ENCODE data around the gene IMMP2L. TPM values are rescaled to one million over a fixed set of nuclear protein-coding genes. Genes with fewer than 3 reads are reported as not detected.

The IMMP2L gene
- total and polyA plus RNA-seq, 2 donors (not counting 3 experiments of a cell fraction or from before 2014, with no cell fraction given) = 9.9 to 11.8 TPM

- DNase-seq (ENCODE audit: low read depth, low spot score) (no peak), FAIRE-seq (no peak)
- TF ChIP-seq POLR2AphosphoS5 (IDR thresholded peaks at IDR 0.05; ENCODE audit: insufficient read depth, low read depth, low read length) (no peak), POLR2A (IDR thresholded peaks at IDR 0.05; ENCODE audit: low read depth, low read length) (no peak), GATA2 (IDR thresholded peaks at IDR 0.05; ENCODE audit: insufficient read depth, insufficient read length, low read depth, low read length) (no peak), EZH2 (IDR thresholded peaks at IDR 0.05; ENCODE audit: borderline replicate concordance, low read depth, low read length, severe bottlenecking) (no peak), FOS (IDR thresholded peaks at IDR 0.05; ENCODE audit: borderline replicate concordance, insufficient read depth, low read length) (no peak), CTCF (IDR thresholded peaks at IDR 0.05; ENCODE audit: extremely low read depth in 1 of 2, insufficient read depth in 1 of 2, low read depth in 1 of 2, low read length in 2 of 2) (no peak), JUN (IDR thresholded peaks at IDR 0.05; ENCODE audit: borderline replicate concordance, insufficient read depth, insufficient read length, low read depth) (no peak), MYC (IDR thresholded peaks at IDR 0.05; ENCODE audit: low read depth, low read length) (no peak), MAX (IDR thresholded peaks at IDR 0.05; ENCODE audit: insufficient read depth, insufficient read length) (no peak)
- H3K9ac ChIP-seq (replicated peaks; ENCODE audit: extremely low read depth, insufficient read depth, low read length) = no peak overlapping the region
- H3K36me3 ChIP-seq (ENCODE audit: control insufficient read depth in 2 of 2, extremely low read depth in 1 of 2, insufficient read depth in 2 of 2, low read length in 2 of 2) = no peaks in the 10 kb centered on the region
- H3K4me1 ChIP-seq (ENCODE audit: control insufficient read depth, extremely low read depth, insufficient read depth, low read length) = no peaks in the 10 kb centered on the region
- no peak overlapping the region for H3K4me2 ChIP-seq (ENCODE audit: insufficient read depth, low read length)
- intact Hi-C loops (cut with micrococcal nuclease) = no loop called here
- no peak overlapping the region for H3K4me3 ChIP-seq (replicated peaks in 1 of 3; ENCODE audit: insufficient read depth in 1 of 3, low read depth in 1 of 3, low read length in 3 of 3)
- CTCF ChIA-PET = no interaction called here
- no peaks in the 10 kb centered on the region for H3K9me1 ChIP-seq (replicated peaks; ENCODE audit: control insufficient read depth, extremely low read depth, insufficient read depth, low read length)
- no peaks in the 10 kb centered on the region for H3K9me3 ChIP-seq (replicated peaks; ENCODE audit: control insufficient read depth, insufficient read depth, low read length)
- H3K27me3 ChIP-seq (ENCODE audit: control insufficient read depth in 2 of 2, insufficient read depth in 2 of 2, low read length in 2 of 2) = no peaks in the 10 kb centered on the region
- no peak overlapping the region for H2AFZ ChIP-seq (ENCODE audit: low read depth, low read length)
- H3K27ac ChIP-seq (ENCODE audit: insufficient read depth, low read depth, low read length) = no peak overlapping the region
- H3K79me2 ChIP-seq (ENCODE audit: control insufficient read depth, insufficient read depth, low read length) = no peaks in the 10 kb centered on the region
- no TSS peak for BruUV-seq (replicated peaks)
- POLR2A ChIA-PET = no interaction called here
- dilution Hi-C loops (cut with MboI; ENCODE audit: extremely low pct_ligation_motif_present, low sequenced_read_pairs) = no loop called here
- no peaks in the 10 kb centered on the region for H4K20me1 ChIP-seq (replicated peaks; ENCODE audit: control insufficient read depth, extremely low read depth, insufficient read depth, low read length)
Measured at GRCh38 chr7:110962374-110962773, 599.9 kb downstream of the IMMP2L start.
